GM10248 (cell line): ENCODE results near the gene MOBP.

Experiments
- CTCF ChIA-PET: fragments of 300-600 bp; sonication (Branson Sonifier 250); formaldehyde crosslinking; extraction: SDS; loops from one replicate; lab custom pipeline; 2021; ENCODE audit warnings: antibody characterized with exemption; lab: Yijun Ruan, JAX
- POLR2A ChIA-PET: fragments of 350-650 bp; sonication (Branson Sonifier 250); formaldehyde crosslinking; extraction: SDS; loops from one replicate; lab custom pipeline; 2020; ENCODE audit warnings: antibody characterized with exemption; lab: Yijun Ruan, JAX
- DNase-seq: peaks from one replicate; pipeline ENCODE4 v3.0.0; 2012; ENCODE audit errors: extremely low spot score
- TF ChIP-seq, protein P1 (sequence below): IDR thresholded peaks from 2 replicates; pipeline ENCODE4 v1.5.1; 2012; ENCODE audit warnings: mild to moderate bottlenecking, low read depth; ENCODE audit errors: extremely low read depth, missing control alignments, control extremely low read depth

Gene MOBP

DNA sequence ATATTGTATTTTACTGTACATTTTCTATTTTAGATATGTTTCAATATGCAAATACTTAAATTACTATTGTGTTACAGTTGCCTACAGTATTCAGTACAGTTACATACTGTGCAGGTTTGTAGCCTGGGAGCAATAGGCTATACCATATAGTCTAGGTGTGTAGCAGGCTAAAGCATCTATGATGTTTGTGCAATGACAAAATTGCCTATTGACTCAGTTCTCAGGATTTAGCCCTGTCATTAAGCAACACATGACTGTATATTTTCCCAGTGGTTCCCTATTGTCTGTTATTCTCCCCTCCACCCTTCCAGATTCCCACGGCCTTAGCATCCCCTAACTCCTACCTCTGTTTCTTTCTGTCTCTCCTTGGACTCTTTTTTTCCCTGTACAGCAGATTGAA lies 10.7 kb downstream of the MOBP start:
- TF ChIP-seq, protein P1, sequence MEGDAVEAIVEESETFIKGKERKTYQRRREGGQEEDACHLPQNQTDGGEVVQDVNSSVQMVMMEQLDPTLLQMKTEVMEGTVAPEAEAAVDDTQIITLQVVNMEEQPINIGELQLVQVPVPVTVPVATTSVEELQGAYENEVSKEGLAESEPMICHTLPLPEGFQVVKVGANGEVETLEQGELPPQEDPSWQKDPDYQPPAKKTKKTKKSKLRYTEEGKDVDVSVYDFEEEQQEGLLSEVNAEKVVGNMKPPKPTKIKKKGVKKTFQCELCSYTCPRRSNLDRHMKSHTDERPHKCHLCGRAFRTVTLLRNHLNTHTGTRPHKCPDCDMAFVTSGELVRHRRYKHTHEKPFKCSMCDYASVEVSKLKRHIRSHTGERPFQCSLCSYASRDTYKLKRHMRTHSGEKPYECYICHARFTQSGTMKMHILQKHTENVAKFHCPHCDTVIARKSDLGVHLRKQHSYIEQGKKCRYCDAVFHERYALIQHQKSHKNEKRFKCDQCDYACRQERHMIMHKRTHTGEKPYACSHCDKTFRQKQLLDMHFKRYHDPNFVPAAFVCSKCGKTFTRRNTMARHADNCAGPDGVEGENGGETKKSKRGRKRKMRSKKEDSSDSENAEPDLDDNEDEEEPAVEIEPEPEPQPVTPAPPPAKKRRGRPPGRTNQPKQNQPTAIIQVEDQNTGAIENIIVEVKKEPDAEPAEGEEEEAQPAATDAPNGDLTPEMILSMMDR: no peak
- DNase-seq: no peak
- ChIA-PET POLR2A (no interaction called here), CTCF (interaction anchor here (1.3 to 1.8 kb wide), 2 partner anchors 21 to 31 kb away, joined by 4 to 5 read pairs; no protein-coding TSS in a partner anchor)

DNA sequence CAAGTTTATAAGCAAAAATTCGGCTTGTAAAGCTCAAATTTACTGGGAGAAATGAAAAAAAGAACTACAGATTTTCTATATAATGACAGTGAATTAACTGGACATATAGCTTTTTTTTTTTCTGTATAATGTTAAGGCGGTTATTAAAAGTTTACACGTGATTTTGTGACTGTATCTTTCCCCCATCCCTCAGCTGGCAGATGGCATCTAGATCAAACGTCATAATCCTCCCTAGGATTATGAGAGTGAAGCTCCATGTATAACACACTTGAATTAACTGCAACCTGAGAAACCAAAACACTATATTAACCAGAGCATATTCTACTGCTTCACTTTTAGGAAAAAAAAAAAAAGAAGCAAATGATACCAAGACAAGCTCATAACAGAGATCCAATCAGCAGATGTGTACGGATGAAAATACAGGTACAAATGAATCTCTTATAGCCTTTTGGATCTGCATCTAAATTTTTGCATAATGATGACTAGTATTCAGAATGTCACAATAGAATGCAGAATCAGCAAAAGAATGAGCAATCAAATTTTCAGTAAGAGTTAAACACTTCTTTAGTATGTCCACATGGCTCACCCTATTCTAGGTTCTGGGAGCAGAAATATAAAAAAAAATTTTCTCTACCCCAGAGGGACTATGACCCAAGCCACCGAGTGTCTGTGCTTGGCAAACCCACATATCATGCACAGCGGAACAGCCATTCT lies 12.4 kb downstream of the MOBP start:
- ChIA-PET POLR2A (no interaction called here), CTCF (interaction anchor here (2.3 kb wide), 1 partner anchor 19 kb away, joined by 7 read pairs; no protein-coding TSS in a partner anchor)
- TF ChIP-seq, protein P1: no peak
- DNase-seq: no peak

DNA sequence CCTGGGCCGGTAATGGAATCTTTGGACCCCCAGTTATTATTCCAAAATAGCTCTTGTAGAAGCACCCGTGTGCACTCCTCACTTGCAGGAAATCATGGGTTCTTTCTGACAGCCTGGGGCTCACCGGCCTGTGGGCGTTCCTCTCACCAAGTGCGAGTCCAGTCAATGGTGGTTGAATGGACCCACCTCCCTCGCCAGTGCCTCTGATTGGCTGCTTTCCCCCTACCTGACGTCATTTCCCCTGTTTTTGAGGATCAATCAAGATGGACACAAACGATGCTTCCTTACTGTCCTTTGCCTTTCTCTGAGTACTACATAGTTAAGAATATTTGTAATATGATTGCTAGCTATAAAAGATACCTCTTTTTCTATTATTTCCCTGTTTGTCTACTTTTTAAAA lies 18.1 kb downstream of the MOBP start:
- DNase-seq: no peak
- POLR2A ChIA-PET: no interaction called here
- TF ChIP-seq, protein P1: no peak
- CTCF ChIA-PET: interaction anchor here (1.3 kb wide), 1 partner anchor 14 kb away, joined by 3 read pairs; no protein-coding TSS in a partner anchor

- ChIA-PET POLR2A (no interaction called here), CTCF (no interaction called here)
- TF ChIP-seq, protein P1: no peak
- DNase-seq: no peak
Observed at GRCh38 chr3:39491014-39491413, 23.5 kb downstream of the MOBP start.

DNA sequence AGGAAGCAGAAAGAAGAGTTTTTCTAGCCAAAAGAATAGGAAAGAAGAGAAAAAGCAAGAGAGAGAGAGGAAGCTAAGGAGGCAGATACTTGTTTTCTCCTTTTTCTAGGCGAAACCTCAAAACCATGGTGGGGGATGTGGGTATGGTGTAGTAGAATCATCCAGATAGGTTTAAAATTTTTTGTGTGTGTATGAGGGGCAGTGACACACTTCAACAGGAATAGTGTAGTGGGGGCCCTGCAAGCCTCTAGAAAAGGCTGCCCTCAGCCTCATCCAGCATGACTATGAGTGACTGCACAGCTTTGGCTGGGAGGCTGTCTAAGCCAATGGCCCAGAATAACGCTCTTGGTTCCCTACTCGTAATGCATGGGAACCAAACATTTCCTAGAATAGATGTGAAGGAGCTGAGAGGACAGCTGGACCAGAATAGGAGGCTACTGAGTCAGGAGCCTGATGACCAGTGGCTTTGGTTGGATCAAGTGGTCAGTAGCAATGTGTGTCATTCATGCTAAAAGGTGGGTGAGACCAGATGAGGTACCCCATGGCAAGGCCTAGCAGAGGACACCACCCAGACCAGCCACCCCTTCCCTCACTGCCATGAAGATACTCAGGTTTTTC lies 24.4 kb downstream of the MOBP start:
- POLR2A ChIA-PET: no interaction called here
- TF ChIP-seq, protein P1: no peak
- CTCF ChIA-PET: interaction anchor here (0.7 kb wide), 1 partner anchor 10 kb away, joined by 3 read pairs; no protein-coding TSS in a partner anchor
- DNase-seq: no peak

- POLR2A ChIA-PET: no interaction called here
- DNase-seq: no peak
- CTCF ChIA-PET: interaction anchor here (1.4 kb wide), 1 partner anchor 47 kb away, joined by 5 read pairs; no protein-coding TSS in a partner anchor
- TF ChIP-seq, protein P1: no peak
Observed at GRCh38 chr3:39494781-39495180, 27.3 kb downstream of the MOBP start.
